PC-3 (cell line): ENCODE results near the gene SCN8A. TPM values are rescaled to one million over a fixed set of nuclear protein-coding genes. Genes with fewer than 3 reads are reported as not detected.

Experiments used
- ATAC-seq: fragments of 200-7000 bp; cut with Tn5 transposase; 2 replicates; pipeline ENCODE4 v1.9.1; 2020; ENCODE audit warnings: mild to moderate bottlenecking, moderate library complexity
- BruUV-seq: library from RNA; stranded (reverse); fragments of 400-500 nt; replicated peaks from 2 replicates; lab custom pipeline; 2021; lab: Mats Ljungman, UMichigan
- CTCF ChIA-PET: fragments of 300-600 bp; sonication (Branson Sonifier 250); formaldehyde crosslinking; loops from one replicate; lab custom pipeline; 2022; ENCODE audit warnings: antibody characterized with exemption; lab: Charles Lee
- POLR2A ChIA-PET: fragments of 300-600 bp; sonication (Branson Sonifier 250); formaldehyde crosslinking; loops from one replicate; lab custom pipeline; 2022; ENCODE audit warnings: antibody characterized with exemption; ENCODE audit not compliant: unreplicated experiment; lab: Charles Lee
- DNase-seq: peaks from one replicate; pipeline ENCODE4 v3.0.0-alpha.2; 2015
- H2AFZ ChIP-seq: fragments of 300-600 bp; sonication (generic); 2 replicates; pipeline ENCODE4 v1.6.0; 2016; ENCODE audit warnings: antibody characterized with exemption, low read length
- H3F3A ChIP-seq: fragments of 300-600 bp; sonication (generic); one replicate; pipeline ENCODE4 v1.6.0; 2017; ENCODE audit warnings: antibody characterized with exemption, low read length, control low read depth, mild to moderate bottlenecking; ENCODE audit not compliant: unreplicated experiment
- H3K27ac ChIP-seq: fragments of 300-600 bp; sonication (generic); 2 replicates; pipeline ENCODE4 v1.5.1; 2016; ENCODE audit warnings: mild to moderate bottlenecking, low read length
- H3K27me3 ChIP-seq: fragments of 300-600 bp; sonication (generic); 2 replicates; pipeline ENCODE4 v1.6.1; 2016; ENCODE audit warnings: low read length, mixed read lengths
- H3K36me3 ChIP-seq: fragments of 300-600 bp; sonication (generic); 2 replicates; pipeline ENCODE4 v1.6.1; 2016; ENCODE audit warnings: low read depth, mixed run types, low read length, mixed read lengths
- H3K4me1 ChIP-seq: fragments of 300-600 bp; sonication (generic); 2 replicates; pipeline ENCODE4 v1.5.1; 2016; ENCODE audit warnings: low read length; ENCODE audit not compliant: insufficient read depth
- H3K4me2 ChIP-seq: fragments of 300-600 bp; sonication (generic); 2 replicates; pipeline ENCODE4 v1.6.0; 2016; ENCODE audit warnings: low read length
- H3K4me3 ChIP-seq: fragments of 300-600 bp; sonication (generic); 2 replicates; pipeline ENCODE4 v1.5.1; 2016; ENCODE audit warnings: mild to moderate bottlenecking, low read length, mixed read lengths
- H3K79me2 ChIP-seq: fragments of 300-600 bp; sonication (generic); 2 replicates; pipeline ENCODE4 v1.6.1; 2017; ENCODE audit warnings: low read length, mixed read lengths
- H3K9ac ChIP-seq: fragments of 300-600 bp; sonication (generic); 2 replicates; pipeline ENCODE4 v1.6.0; 2016; ENCODE audit warnings: mild to moderate bottlenecking, low read length
- H3K9me2 ChIP-seq: fragments of 300-600 bp; sonication (generic); replicated peaks from 2 replicates; pipeline ENCODE4 v1.6.1; 2016; ENCODE audit warnings: mixed run types, low read length, mixed read lengths
- H3K9me3 ChIP-seq: fragments of 300-600 bp; sonication (generic); 2 replicates; pipeline ENCODE4 v1.6.1; 2016; ENCODE audit warnings: low read length, mixed read lengths
- H4K20me1 ChIP-seq: fragments of 300-600 bp; sonication (generic); 2 replicates; pipeline ENCODE4 v1.6.1; 2016; ENCODE audit warnings: low read length, mixed read lengths
- EZH2 ChIP-seq: fragments of 300-600 bp; sonication (generic); IDR thresholded peaks from one replicate; pipeline ENCODE4 v1.6.1; 2017; ENCODE audit warnings: antibody characterized with exemption, mild to moderate bottlenecking, low read length; ENCODE audit not compliant: unreplicated experiment
- EZH2phosphoT487 ChIP-seq: fragments of 300-600 bp; sonication (generic); IDR thresholded peaks from 2 replicates; pipeline ENCODE4 v1.6.1; 2018; ENCODE audit warnings: mild to moderate bottlenecking, antibody characterized with exemption, low read length, borderline replicate concordance
- intact Hi-C: fragments of 100-400 bp; cut with micrococcal nuclease; formaldehyde crosslinking; loops from 2 replicates; pipeline ENCODE4 v1.9.0; 2023
- total RNA-seq: library from RNA; depleted of rRNA; stranded (reverse); fragments of >200 nt; gene quantifications from 2 replicates; pipeline ENCODE4 v1.2.3, GENCODE V29; 2014
- TF ChIP-seq, protein P1 (sequence below): fragments of 300-600 bp; sonication (generic); conservative IDR thresholded peaks from 2 replicates; pipeline ENCODE4 v1.5.1; 2017; ENCODE audit warnings: antibody characterized with exemption, low read depth, mild to moderate bottlenecking, low read length

Gene SCN8A
- total RNA-seq, 1 experiment from 2014 or later, result 12.7 TPM

DNA sequence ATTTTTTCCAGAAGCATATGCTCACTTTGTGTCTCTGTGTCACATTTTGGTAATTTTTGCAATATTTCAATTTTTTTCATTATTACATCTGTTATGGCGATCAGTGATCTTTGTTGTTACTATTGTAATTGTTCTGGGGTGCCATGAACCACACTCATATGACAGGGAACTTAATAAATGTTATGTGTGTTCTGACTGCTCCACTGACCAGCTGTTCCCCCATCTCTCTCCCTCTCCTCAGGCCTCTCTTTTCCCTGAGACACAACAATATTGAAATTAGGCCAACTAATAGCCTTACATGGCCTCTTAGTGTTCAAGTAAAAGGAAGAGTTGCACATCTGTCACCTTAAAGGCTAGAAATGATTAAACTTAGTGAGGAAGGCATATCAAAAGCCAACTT lies 46.0 kb downstream of the SCN8A start:
- Histone ChIP-seq H3K79me2 (peaks cover 42% of the 10 kb centered on the region), H3K4me3 (no peak overlapping the region), H3K4me1 (peaks cover 37% of the 10 kb centered on the region), H2AFZ (no peak overlapping the region), H3K4me2 (peak overlapping the region; percentile 36), H3K27ac (peak overlapping the region; percentile 21), H3K9me3 (no peaks in the 10 kb centered on the region), H3K9me2 (no peaks in the 10 kb centered on the region), H3K36me3 (0 out of 2 replicates have a peak, but pooled peaks cover 3% of the 10 kb centered on the region), H3K27me3 (no peaks in the 10 kb centered on the region), H4K20me1 (no peaks in the 10 kb centered on the region), H3F3A (no peaks in the 10 kb centered on the region), H3K9ac (no peak overlapping the region)
- BruUV-seq, result TSS peak; percentile 37
- POLR2A ChIA-PET, result no interaction called here
- DNase-seq (no peak), ATAC-seq (no peak)
- TF ChIP-seq, protein P1, sequence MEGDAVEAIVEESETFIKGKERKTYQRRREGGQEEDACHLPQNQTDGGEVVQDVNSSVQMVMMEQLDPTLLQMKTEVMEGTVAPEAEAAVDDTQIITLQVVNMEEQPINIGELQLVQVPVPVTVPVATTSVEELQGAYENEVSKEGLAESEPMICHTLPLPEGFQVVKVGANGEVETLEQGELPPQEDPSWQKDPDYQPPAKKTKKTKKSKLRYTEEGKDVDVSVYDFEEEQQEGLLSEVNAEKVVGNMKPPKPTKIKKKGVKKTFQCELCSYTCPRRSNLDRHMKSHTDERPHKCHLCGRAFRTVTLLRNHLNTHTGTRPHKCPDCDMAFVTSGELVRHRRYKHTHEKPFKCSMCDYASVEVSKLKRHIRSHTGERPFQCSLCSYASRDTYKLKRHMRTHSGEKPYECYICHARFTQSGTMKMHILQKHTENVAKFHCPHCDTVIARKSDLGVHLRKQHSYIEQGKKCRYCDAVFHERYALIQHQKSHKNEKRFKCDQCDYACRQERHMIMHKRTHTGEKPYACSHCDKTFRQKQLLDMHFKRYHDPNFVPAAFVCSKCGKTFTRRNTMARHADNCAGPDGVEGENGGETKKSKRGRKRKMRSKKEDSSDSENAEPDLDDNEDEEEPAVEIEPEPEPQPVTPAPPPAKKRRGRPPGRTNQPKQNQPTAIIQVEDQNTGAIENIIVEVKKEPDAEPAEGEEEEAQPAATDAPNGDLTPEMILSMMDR, result no peak
- TF ChIP-seq EZH2phosphoT487, result no peak
- no peak for TF ChIP-seq EZH2
- CTCF ChIA-PET, result no interaction called here
- intact Hi-C loops, result loop anchor here (1.0 to 5.0 kb wide), 2 partner anchors 45 to 47 kb away; no protein-coding TSS in a partner anchor

DNA sequence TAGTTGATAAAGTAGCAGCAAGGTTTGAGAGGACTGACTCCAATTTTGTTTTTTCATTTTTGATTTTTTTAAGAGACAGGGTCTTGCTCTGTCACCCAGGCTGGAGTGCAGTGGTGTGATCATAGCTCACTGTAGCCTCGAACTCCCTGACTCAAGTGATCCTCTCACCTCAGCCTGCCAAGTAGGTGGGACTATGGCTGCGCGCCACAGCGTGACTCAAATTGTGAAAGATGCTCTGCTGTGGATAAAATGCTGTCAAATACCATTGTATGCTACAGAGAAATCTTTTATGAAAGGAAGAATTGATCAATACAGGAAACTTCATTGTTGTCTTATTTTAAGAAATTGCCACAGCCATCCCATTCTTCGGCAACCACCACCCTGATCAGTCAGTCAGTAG lies 48.3 kb downstream of the SCN8A start:
- Histone ChIP-seq H3K4me2 (no peak overlapping the region), H4K20me1 (no peaks in the 10 kb centered on the region), H2AFZ (no peak overlapping the region), H3K4me3 (no peak overlapping the region), H3K36me3 (0 out of 2 replicates have a peak, but pooled peaks cover 3% of the 10 kb centered on the region), H3K9ac (no peak overlapping the region), H3K27ac (no peak overlapping the region), H3K4me1 (peaks cover 24% of the 10 kb centered on the region), H3K27me3 (no peaks in the 10 kb centered on the region), H3K9me3 (no peaks in the 10 kb centered on the region), H3F3A (no peaks in the 10 kb centered on the region), H3K9me2 (no peaks in the 10 kb centered on the region), H3K79me2 (peaks cover 23% of the 10 kb centered on the region)
- ATAC-seq (no peak), DNase-seq (peak; percentile 24)
- no TSS peak for BruUV-seq
- POLR2A ChIA-PET, result interaction anchor here (0.7 kb wide), 1 partner anchor 83 kb away, joined by 23 read pairs; no protein-coding TSS in a partner anchor
- CTCF ChIA-PET, result no interaction called here
- TF ChIP-seq EZH2, result no peak
- TF ChIP-seq, protein P1, result no peak
- TF ChIP-seq EZH2phosphoT487, result no peak
- intact Hi-C loops, result loop anchor here (5.0 kb wide), 1 partner anchor 43 kb away; no protein-coding TSS in a partner anchor

DNA sequence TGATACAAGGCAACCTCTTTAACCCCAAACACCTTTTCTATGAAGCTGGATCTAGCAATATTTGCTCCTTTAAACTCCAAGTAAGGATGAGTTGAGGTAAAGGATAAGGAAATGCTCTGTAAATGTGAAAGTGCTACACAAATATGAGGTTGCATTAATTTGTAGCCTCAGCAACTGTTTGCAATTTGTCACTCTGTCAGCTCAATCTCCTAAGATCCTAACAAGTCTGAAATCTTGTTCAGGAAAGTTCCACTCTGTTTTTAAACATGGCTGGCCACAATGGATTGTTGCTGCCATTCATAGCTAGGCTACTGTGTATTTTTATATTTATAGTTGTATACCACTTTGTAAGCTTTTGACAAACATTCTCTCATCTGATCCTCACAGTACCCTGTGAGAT lies 51.3 kb downstream of the SCN8A start:
- BruUV-seq, result no TSS peak
- Histone ChIP-seq H3K9ac (no peak overlapping the region), H3F3A (no peaks in the 10 kb centered on the region), H3K4me3 (no peak overlapping the region), H2AFZ (no peak overlapping the region), H3K79me2 (peaks cover 10% of the 10 kb centered on the region), H4K20me1 (no peaks in the 10 kb centered on the region), H3K36me3 (0 out of 2 replicates have a peak, but pooled peaks cover 3% of the 10 kb centered on the region), H3K9me2 (no peaks in the 10 kb centered on the region), H3K4me1 (peaks cover under 1% of the 10 kb centered on the region; the same call in 1 of the 2 replicates), H3K27me3 (no peaks in the 10 kb centered on the region), H3K27ac (no peak overlapping the region), H3K9me3 (no peaks in the 10 kb centered on the region), H3K4me2 (no peak overlapping the region)
- ATAC-seq (no peak), DNase-seq (no peak)
- ChIA-PET POLR2A (no interaction called here), CTCF (no interaction called here)
- TF ChIP-seq EZH2 (no peak), EZH2phosphoT487 (no peak)
- intact Hi-C loops, result no loop called here
